GM21717 (cell line): ENCODE measurements around the gene SRSF8.
A peak's percentile ranks its signal among the peaks of the same experiment; 100 is the strongest.

ENCODE experiments used
- ATAC-seq: cut with Tn5 transposase; IDR thresholded peaks from one replicate; pipeline ENCODE4 v1.9.1; 2021; ENCODE audit warnings: mild to moderate bottlenecking, moderate library complexity; ENCODE audit not compliant: unreplicated experiment

SRSF8 gene

GRCh38 chr11:95067841-95068219 lies 1.1 kb downstream of the SRSF8 start:
- no peak for ATAC-seq

- peak; percentile 73 for ATAC-seq
These were observed 1.8 kb downstream of the SRSF8 start for GRCh38 chr11:95068549-95068948.

GRCh38 chr11:95070471-95070870 lies 3.8 kb downstream of the SRSF8 start:
- ATAC-seq, result no peak

DNA sequence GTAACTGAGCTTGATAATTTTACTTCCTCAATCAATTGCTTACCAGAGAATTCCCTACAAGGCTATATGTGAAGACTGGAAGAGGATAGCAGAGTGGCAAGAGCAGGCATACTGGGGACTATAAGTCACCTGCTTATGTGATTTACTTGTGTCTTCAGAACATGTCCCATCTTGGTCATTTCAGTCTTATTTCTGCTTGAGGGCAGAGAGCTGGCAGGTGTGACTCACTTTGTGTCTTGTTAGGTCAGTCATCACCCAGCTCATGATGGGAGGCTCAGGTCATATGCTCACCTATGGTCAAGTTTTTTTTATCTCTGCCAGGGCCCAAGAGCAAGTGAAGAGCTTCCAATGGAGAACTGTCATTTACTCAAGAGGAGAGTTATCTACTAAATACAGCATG lies 6.2 kb downstream of the SRSF8 start:
- ATAC-seq, result no peak

DNA sequence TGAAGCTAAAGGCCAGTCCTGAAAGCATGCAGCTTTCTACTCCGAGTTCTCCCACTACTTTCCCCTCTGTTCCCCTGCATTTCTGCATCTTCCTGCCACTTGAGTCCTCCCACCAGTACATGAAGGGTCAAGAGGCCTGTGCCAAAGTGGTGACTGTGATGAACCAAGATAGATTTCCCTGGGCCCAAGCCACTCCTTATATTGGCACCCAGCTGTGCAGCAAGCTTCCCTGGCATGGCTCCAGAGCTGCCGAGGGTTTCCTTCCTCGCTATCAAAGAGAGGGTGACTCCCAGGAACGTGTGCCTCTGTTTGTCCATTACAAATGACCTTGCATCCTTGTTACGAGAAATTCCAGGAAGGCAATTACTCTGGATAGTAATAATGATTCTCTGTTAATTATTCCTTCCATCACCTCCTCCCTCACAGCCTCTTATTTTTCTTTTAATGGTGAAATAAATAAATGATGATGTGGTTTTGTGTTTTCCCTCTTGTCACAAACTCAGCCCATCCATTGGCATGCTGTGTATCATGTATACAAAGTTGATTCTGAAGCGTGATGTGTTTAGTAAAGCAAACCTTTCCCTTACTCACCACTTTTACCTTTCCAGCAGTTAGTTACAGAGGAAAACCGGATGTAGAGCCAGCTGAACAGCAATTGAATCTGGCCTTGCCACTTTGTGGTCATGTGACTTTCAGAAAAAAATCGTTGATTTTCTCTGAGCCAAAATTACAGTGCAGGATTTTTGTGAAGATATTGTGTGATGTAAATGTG lies 8.3 kb downstream of the SRSF8 start:
- ATAC-seq, result no peak

DNA sequence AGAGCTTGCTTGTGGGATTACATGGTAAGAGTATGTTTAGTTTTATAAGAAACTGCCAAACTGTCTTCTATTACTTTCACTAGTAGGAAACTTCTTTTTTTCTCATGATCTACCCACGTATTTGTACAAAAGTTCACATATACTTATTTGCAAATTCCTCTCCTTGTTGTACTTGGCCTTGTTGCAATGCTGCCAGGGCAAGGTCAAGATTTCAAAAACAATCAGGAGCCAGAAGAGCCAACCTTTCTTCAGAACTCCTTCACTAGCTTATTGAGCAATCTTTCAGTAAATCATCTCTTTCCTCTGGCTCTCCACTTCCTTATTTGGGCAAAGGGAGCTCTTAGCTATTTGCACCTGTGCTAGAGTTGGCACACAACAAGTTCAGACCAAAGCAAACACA lies 9.7 kb downstream of the SRSF8 start:
- ATAC-seq, result no peak

GRCh38 chr11:95076981-95077380 lies 10.3 kb downstream of the SRSF8 start:
- ATAC-seq, result no peak

DNA sequence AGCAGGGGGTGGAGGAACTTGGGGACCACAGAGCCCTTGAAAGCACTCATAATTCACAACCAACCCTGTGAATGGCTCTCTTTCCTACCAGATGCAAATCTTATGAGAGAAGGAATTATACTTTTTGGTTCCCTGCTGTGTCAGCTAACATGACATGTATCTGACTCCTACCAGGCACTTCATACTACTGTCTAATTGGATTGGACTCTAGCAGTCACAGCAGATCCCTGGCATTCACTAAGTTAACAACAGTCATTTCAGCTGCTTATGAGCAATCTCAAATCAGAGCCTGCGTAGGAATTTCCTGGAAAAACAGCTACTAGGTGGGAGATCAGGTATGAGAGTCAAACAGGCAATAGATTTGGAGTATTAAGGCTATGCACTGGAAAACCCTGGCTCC lies 11.8 kb downstream of the SRSF8 start:
- ATAC-seq, result no peak

- ATAC-seq, result no peak
These were observed 14.3 kb downstream of the SRSF8 start for GRCh38 chr11:95081010-95081409.

DNA sequence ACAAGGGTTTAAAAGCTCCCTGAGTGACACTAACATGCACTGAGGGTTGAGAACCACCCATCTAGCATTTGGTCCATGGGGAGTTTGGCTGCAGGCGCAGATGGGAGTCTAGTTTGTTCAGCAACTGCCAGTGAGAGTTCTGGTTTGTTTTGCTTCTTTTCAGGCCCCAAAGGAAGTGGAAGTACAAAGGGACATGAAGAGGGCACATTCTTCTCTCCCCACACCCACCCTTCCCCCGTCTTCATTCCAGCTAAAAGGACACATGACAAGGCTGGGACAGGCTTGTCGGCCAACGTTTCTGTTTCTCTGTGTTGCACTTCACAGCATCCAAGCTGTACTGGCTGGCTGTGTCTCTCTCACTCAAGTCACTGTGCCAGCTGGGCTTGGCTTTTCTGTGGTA lies 14.7 kb downstream of the SRSF8 start:
- no peak for ATAC-seq

DNA sequence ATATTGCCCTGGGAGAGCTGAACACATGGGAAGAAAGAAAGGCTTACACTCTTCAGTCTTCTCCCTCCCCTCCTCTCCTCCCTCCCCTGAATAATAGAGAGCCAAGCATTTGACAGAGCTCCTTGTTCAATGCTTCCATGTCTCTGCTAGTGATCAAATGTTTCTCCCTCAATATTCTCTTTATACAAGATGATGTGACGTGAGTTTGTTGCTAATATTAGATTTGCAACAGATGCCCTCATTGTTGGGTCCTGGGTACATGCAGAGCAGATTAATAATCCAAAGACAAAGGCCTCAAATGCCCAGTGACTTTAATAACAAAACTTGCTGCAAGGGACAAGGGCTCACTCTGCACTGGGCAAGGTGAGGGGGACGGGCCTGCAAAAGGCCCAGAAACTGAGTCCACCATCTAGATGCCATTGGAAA lies 15.9 kb downstream of the SRSF8 start:
- ATAC-seq, result no peak

DNA sequence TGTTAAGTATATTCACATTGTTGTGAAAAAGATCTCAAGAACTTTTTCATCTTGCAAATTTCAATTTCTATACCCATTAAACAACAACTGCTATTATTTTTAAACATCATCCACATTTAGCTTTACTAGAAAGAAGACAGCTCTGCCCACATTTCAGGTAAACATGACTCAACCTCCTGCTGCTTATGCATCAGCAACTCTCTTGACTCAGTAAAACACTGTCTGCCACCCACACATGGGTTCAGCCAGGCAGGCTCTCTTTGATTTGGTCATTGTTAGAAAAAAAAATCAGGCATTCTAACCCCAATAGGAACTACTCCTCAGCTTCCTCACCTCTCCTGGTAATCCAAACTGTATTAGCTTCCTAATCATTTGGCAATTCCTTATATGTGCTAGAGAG lies 17.8 kb downstream of the SRSF8 start:
- ATAC-seq, result peak; percentile 44

DNA sequence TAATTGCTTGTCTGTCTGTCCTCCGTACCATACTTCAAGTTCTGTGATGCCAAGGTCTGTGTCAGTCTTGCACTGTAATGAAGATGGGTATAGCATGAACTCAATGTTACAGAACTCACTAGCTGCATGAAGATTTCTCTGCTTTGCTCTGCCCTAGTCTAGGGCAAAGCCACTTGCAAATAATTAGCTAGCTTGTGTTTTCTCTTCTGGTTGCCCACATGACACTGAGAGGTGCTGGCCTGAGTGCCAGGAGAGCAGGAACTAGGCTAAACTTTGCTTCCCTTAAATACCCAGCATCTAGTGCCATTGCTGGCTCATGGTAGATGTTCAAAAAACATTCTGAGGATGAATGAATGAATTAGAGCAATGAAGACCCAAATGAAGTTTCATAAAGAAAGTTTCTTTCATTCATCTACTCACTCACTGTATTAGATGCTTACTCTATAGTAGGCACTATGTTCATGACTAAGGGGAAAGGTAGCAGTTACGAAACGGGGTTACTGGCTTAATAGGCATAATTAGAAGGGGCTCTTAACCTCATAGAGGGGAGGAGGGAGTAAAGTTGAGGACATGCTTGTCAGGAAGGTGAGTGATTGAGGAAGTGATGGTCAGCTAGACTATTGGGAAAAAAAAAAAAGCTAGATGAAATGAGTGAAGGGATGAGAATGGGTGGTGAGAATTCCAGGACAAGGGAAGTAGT lies 18.5 kb downstream of the SRSF8 start:
- no peak for ATAC-seq

DNA sequence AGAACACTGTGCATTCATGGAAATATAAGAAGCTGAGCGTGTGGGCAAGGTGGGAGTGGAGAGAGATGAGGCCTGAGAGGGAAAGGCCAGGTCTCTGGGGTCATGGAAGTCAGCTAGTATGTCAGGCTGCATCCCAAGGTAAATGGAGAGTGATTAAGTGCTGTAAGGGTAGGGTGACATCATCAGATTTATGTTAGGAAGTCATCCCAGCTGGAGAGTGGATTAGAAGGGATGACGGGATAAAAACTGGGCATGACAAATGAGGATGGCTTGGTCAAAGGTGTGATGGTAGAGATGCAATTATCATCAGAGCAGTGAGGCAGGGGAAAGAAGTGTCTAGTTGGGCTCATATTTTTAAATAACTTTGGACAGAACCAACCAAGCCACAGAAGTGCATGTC lies 19.4 kb downstream of the SRSF8 start:
- ATAC-seq, result no peak

DNA sequence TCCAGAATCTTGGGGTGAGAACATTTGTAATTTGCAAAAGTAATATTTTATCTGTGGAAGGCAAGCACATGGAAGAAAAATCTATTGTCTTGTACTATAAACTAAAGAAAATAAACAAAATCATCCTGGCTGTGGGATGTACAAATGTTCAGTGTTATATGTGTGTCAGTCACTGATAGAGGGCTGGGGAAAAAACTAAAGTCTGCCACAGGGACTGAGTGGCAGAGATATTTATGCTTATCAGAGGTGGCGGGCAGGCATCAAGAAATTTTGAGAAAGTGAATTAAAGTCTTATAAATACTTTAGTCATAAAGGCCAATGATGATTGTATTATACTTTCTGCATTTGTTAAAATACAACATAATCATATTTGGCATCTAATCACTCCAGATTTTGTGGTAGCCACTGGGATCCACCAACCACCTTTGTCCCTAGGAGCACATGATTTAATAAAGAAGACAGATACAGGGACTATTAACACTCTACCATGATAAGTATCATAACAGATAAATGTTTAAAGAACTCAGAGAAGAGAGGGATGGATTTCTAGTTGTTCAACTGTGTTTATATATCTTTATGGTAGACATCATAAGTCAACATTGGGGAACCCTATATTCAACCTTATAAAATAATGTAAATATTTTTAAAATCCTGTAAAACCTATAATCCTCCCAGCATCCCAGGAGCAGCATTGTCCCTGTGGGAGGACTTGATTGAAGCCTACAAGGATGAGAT lies 20.3 kb downstream of the SRSF8 start:
- no peak for ATAC-seq

DNA sequence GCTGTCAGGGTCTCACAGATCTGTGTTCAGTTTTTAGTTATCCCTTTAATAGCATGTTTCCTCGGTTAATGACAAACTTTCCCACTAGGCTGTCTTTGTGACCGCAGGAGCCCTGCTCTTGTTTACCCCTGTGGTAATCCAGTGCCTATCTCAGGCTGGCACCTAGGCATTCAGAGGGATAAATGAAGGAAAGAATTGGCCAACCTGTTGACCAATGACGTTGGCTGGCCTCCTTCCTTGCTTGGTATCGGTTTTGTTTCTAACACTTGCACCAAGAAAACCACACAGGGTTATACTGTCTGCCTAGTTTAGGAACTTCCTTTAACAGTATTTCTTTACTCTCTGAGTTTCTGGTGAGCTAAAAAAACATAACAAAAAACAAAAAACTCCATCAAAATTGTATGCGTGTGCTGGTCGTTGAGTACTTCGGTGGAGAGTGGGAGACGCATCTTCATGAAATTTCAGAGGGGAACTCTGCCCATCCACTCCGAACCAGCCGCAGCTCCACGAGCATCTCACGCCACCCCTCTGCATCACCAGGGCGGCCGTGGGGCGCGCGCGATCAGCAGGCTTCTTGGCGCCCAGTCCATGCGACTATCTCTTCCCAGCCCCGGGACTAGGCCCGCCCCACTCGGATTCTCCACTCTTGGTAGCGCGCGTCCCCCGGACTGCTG lies 22.4 kb downstream of the SRSF8 start:
- peak; percentile 48 for ATAC-seq

DNA sequence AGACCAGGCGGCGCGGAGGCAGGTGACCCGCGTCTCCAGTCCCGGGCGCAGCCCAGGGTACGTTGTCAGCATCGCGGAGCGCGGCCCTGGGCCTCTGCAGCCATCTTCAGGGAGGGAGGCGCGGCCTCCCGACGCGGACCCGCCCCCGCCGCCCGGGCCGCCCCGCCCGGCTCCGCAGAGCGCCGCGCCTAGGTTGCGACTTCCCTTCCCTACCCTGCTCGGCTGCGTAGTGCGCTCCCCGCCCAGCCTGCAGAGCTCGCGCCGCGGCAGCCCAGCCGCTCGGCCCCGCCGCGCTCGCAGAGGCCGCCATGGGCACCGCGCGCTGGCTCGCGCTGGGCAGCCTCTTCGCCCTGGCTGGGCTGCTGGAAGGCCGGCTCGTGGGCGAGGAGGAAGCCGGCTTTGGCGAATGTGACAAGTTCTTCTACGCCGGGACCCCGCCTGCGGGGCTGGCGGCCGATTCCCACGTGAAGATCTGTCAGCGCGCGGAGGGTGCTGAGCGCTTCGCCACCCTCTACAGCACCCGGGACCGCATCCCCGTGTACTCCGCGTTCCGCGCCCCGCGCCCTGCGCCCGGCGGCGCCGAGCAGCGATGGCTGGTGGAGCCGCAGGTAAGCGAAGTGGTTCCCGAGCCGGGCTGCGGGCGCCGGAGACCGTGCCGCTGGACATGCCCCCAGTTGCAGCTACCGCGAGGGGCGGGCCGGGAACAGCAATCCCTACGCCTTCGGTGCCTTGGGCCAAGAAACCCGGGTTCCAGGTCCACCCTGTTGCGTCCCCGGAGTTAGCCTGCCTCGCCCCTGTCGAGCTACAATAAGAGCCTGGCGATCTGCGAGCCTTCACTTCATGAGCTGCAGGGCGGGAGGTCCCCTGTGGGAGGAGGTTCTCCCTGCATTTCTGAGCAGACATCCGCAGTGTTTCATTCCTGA lies 23.2 kb downstream of the SRSF8 start, which contains the start of gene ENDOD1:
Gene ENDOD1, plus strand, starts transcription at position 227 of the 923 bp plus-strand sequence. Its CDS starts 82 bp downstream, at position 309.
- peak; percentile 89 for ATAC-seq

- no peak for ATAC-seq
These were observed 25.0 kb downstream of the SRSF8 start for GRCh38 chr11:95091663-95092180.

GRCh38 chr11:95092549-95093324 lies 26.0 kb downstream of the SRSF8 start:
- ATAC-seq, result no peak
